Stimulated activated naive CD8-positive, alpha-beta T cell treated with anti-CD3 and anti-CD28 coated beads, Interleukin-15, amount 100 ng/mL, for 72 hours (primary cell): ENCODE data around the gene NOL9.
"Not testable (repeated sequence)": the region's sequence is repeated elsewhere in the genome, so short reads cannot be mapped to it uniquely, and the experiment has no call there.

ENCODE experiments used
- ATAC-seq: fragments of 150-1000 bp; cut with Tn5 transposase; 2 replicates; pipeline ENCODE4 v1.10.0; 2021; ENCODE audit warnings: mild to moderate bottlenecking, moderate library complexity
- DNase-seq, 2 donors: peaks; one replicate each; pipeline ENCODE4 v3.0.0; 2021 to 2022
- H3K27ac Mint-ChIP-seq, 2 donors: one replicate each; pipeline ENCODE4 v1.8.0; 2022; ENCODE audit warnings: mild to moderate bottlenecking in 2 of 2, mixed read lengths in 2 of 2, moderate library complexity in 2 of 2
- H3K27me3 Mint-ChIP-seq: one replicate; pipeline ENCODE4 v1.8.0; 2022; ENCODE audit warnings: mixed read lengths
- H3K4me1 Mint-ChIP-seq: one replicate; pipeline ENCODE4 v1.8.0; 2022; ENCODE audit warnings: mild to moderate bottlenecking, mixed read lengths
- H3K4me3 Mint-ChIP-seq, 2 donors: one replicate each; pipeline ENCODE4 v1.8.0; 2022; ENCODE audit warnings: mild to moderate bottlenecking in 2 of 2, mixed read lengths in 2 of 2, moderate library complexity in 1 of 2
- H3K9me3 Mint-ChIP-seq, 2 donors: one replicate each; pipeline ENCODE4 v1.8.0; 2022; ENCODE audit warnings: mixed read lengths in 2 of 2

Gene NOL9

DNA sequence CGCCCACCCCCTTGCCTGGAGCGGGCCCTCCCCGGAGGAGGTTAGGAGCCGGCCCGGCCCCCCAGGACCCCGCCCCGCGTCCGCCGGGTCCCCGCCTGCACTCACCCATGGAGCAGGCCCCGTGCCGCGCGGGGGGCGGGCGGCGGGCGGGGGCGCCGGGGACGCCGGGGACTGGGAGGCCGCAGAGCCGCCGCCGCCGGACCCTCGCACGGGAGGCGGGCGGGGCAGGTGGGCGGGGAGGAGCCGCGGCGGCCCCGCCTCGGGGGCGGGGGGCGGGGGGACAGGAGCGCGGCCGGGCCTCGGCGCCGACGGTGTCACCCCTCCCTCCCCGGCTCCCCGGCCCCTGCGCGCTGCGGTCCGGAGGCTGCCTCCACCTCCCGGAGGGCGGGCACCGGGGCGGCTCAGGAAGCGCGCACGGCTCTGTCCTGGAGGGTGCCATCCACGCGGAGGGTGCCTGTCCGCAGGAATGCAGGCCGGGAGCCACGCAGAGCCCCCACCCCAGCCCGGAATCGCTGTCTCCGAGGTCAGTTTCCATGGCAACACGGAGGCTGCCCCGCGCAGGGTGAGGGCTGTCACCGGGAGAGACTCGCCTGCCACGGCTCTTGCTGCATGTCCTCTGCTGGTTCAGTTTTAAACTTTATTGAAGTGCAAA is 57.0 kb downstream of the NOL9 start:
- H3K9me3 Mint-ChIP-seq = no peaks in the 10 kb centered on the region
- peaks cover 30% of the 10 kb centered on the region for H3K4me1 Mint-ChIP-seq
- ATAC-seq = peak; percentile 57
- H3K27me3 Mint-ChIP-seq = peaks cover 58% of the 10 kb centered on the region
- peak in 1 of 2 donors; percentile 44 for DNase-seq
- no peak overlapping the region for H3K27ac Mint-ChIP-seq
- peak overlapping the region; percentile 63 to 75 for H3K4me3 Mint-ChIP-seq

DNA sequence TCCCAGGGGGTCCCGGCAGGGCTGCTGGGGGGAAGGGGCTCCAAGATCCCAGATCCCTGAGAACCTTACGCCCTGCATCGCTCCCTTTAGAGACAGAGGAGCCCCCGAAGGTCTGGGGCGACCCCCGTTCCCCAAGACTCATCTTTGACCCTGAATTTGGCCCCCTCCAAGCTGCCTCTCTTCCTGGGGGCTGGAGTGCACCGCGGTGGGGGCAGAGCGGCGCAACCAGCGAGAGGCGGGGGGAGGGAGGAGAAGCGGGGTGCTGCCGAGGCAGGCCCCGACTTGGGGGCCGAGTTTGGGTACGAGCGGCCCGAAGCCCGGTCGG is 57.5 kb downstream of the NOL9 start:
- Mint-ChIP-seq H3K4me1 (peaks cover 34% of the 10 kb centered on the region), H3K4me3 (peak overlapping the region; percentile 43 to 68), H3K27me3 (peaks cover 55% of the 10 kb centered on the region), H3K27ac (no peak overlapping the region), H3K9me3 (no peaks in the 10 kb centered on the region)
- DNase-seq (no peak), ATAC-seq (no peak)

DNA sequence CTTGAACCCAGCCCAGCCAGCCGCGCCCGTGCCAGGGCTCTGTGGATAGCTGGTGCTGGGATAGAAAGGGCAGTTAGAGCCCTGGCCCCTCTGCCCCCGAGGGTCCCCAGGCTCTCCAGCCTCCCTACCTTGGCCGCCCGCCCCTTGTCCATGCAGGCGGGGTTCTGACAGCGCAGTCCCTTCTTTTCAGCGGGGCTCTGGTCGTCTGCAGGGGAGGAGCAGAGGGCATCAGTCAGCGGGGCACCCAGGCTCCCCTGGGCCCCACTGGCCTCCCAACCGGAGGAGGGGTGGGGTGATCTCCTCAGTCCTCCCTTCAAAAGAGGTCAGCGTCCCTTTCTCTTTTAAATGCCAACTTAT is 58.0 kb downstream of the NOL9 start:
- DNase-seq (no peak), ATAC-seq (no peak)
- peak overlapping the region; percentile 43 to 68 for H3K4me3 Mint-ChIP-seq
- H3K9me3 Mint-ChIP-seq = no peaks in the 10 kb centered on the region
- H3K27ac Mint-ChIP-seq = no peak overlapping the region
- H3K4me1 Mint-ChIP-seq = peaks cover 39% of the 10 kb centered on the region
- peaks cover 50% of the 10 kb centered on the region for H3K27me3 Mint-ChIP-seq

DNA sequence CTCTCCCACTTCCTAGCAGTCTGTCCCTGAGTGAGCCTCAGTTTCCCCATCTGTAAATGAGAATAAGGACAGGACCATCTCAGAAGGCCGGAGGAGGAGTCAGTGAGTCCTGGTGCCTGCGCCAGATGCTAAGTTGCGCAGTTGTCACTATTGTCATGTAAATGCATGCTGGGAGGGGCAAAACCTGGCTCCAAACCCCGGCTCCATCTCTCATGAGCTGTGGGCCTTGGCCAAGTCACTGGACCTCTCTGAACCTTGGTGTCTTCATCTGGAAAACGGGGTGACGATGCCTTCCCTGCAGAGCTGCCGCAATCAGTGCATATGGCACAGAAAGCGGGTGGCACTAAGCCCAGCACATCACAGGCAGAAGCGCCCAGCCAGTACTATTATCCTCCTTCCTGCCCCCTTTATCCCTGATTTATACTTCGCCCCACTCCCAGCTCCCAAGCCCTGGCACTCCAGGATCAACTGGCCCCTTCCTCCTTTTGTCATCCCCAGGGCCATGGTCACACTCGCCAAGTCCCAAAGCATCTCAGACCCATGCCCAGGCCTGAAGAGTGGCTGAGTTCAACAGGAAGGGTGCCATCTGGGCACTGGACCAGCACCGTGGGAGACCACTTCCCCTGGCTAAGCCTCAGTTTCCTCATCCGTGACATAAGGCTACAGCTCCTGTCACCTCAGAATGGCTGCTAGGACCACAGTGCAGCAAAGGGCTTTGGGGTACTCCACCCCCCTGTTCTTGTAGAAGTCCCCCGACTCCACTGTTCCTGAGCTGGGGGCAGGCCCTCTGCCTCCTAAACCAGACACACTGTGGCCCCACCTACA is 58.6 kb downstream of the NOL9 start:
- no peak overlapping the region for H3K4me3 Mint-ChIP-seq
- peaks cover 44% of the 10 kb centered on the region for H3K27me3 Mint-ChIP-seq
- H3K27ac Mint-ChIP-seq = no peak overlapping the region
- H3K4me1 Mint-ChIP-seq = peaks cover 44% of the 10 kb centered on the region
- ATAC-seq = no peak
- no peaks in the 10 kb centered on the region for H3K9me3 Mint-ChIP-seq
- no peak for DNase-seq

DNA sequence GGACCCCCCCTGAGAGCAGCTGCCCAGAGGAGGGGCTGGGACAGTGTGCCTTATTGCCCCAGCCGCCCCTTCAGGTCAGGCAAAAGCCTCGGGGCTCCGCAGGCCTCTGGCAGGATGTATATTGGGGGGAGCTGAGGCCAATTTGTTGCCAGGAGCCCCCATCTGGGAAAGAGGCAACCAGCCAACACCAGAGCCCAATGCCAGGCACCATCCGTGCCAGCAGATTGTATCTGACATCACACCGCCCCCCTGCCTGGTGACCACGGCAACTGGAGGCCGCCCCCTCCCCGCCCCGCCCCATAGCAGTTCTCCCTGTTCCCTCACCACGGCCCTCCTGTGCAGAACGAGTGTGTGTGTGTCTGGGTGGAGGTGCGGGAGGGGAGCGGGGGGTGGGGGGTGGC is 59.3 kb downstream of the NOL9 start:
- Mint-ChIP-seq H3K4me3 (no peak overlapping the region), H3K9me3 (no peaks in the 10 kb centered on the region), H3K27me3 (peaks cover 37% of the 10 kb centered on the region), H3K4me1 (peaks cover 47% of the 10 kb centered on the region), H3K27ac (no peak overlapping the region)
- DNase-seq = no peak
- ATAC-seq = no peak

DNA sequence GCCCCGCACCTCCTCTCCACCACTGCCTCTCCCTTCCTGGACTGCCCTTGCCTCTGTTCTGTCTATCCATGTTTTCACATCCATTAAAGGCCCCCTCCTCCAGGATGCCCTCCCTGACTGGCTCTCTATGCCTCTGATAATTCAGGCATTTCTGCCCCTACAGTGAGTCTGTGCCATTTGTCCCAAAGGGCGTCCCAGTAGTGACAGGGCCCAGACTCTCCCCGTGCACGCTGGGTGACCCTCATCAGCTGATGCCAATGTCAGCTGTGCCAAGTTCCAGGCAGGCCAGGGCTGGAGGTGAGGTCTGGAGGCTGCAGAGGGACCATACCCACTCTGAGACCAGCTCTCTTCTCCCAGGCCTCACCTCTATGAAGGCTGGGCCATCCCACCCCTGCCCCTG is 59.7 kb downstream of the NOL9 start:
- Mint-ChIP-seq H3K27me3 (peaks cover 36% of the 10 kb centered on the region), H3K4me3 (no peak overlapping the region), H3K4me1 (peaks cover 51% of the 10 kb centered on the region), H3K9me3 (no peaks in the 10 kb centered on the region), H3K27ac (no peak overlapping the region)
- ATAC-seq = no peak
- no peak for DNase-seq

DNA sequence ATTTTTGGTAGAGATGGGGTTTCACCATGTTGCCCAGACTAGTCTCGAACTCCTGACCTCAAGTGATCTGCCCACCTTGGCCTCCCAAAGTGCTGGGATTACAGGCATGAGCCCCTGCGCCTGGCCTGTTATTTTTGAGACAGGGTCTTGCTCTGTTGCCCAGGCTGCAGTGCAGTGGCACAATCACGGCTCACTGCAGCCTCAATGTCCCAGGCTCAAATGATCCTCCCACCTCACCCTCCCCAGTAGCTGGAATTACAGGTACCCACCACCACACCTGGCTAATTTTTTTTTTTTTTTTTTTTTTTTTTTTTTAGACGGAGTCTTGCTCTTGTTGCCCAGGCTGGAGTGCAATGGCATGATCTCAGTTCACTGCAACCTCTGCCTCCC is 60.5 kb downstream of the NOL9 start:
- not testable (repeated sequence) for H3K9me3 Mint-ChIP-seq, DNase-seq, H3K4me3 Mint-ChIP-seq, H3K27ac Mint-ChIP-seq, ATAC-seq
- Mint-ChIP-seq H3K27me3 (peaks cover 28% of the 10 kb centered on the region), H3K4me1 (peaks cover 51% of the 10 kb centered on the region)

DNA sequence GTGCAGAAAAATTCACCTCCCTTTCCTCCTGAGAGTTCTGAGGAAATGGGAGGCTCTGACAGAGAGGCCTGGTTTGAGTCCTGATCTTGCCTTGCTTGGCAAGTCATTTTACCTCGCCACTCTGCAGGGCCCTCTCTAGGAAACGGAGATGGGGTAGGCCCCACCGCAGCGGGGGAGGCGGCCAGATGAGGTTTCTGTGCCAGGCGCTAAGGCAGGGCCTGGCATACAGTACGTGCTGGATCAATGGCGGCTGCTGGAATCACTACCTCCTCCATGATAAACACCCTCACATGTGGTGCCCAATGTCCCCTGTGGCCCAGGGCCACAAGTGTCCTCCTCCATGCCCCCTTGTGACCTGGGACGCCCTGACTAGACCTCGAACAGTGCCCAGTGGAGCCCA is 62.3 kb downstream of the NOL9 start:
- Mint-ChIP-seq H3K27me3 (peaks cover 30% of the 10 kb centered on the region), H3K9me3 (no peaks in the 10 kb centered on the region), H3K4me1 (peaks cover 44% of the 10 kb centered on the region), H3K4me3 (peak overlapping the region; percentile 88 to 93), H3K27ac (peak overlapping the region in 1 of 2 donors; percentile 90)
- DNase-seq (no peak), ATAC-seq (no peak)

DNA sequence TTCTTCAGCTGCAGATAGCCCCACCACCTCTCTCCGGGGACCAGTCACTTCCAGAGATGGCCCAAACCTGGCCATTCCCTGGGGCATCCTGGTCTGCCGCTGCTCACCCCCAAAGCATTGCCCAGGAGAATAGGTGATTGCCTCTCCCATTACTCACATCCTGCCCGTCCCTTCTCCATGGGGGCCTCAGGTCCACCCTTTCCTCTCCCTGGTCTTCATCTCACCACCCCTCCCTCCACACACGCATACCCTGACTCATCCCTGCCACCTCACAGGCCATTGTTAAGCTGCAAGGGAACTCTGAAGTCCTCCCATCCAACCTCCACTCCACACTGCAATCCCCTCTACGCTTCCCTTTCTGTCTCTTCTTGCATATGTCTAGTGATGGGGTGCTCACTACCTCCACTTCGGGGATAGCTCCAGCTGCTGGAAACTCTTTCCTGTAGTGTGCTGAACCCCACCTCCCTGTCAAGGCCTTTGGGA is 62.8 kb downstream of the NOL9 start, which contains the start of gene PLEKHG5:
Gene PLEKHG5, minus strand, starts transcription at position 188 of the 483 bp plus-strand sequence. CDS start 14,096 bp downstream, outside the sequence.
- no peak for ATAC-seq
- H3K9me3 Mint-ChIP-seq = no peaks in the 10 kb centered on the region
- H3K4me3 Mint-ChIP-seq = peak within 1 kb of the TSS; percentile 88 to 93
- peaks cover 30% of the 10 kb centered on the region for H3K27me3 Mint-ChIP-seq
- H3K27ac Mint-ChIP-seq = peak within 1 kb of the TSS; percentile 90 to 92
- peaks cover 45% of the 10 kb centered on the region for H3K4me1 Mint-ChIP-seq
- DNase-seq = no peak

DNA sequence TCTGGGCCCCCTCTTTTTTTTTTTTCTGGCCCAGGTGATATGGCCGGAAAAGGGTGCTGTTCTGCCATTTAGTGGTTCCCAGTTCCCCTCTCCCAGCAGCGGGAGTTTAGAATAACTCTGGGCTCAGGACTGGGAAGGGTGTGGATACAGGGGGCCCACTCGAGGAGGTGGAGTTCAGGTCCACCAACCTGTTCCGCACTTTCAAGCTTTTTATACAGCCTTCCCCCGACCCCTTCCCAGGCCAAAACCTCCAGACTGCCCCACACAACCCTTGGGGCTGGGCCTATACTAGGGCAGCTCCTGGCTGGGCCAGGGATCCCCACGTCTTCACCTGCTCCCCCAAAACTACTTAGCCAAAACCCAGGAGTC is 63.2 kb downstream of the NOL9 start:
- H3K27ac Mint-ChIP-seq = peak overlapping the region; percentile 90 to 92
- DNase-seq = no peak
- peak overlapping the region; percentile 88 to 93 for H3K4me3 Mint-ChIP-seq
- H3K27me3 Mint-ChIP-seq = peaks cover 30% of the 10 kb centered on the region
- ATAC-seq = no peak
- no peaks in the 10 kb centered on the region for H3K9me3 Mint-ChIP-seq
- peaks cover 45% of the 10 kb centered on the region for H3K4me1 Mint-ChIP-seq

DNA sequence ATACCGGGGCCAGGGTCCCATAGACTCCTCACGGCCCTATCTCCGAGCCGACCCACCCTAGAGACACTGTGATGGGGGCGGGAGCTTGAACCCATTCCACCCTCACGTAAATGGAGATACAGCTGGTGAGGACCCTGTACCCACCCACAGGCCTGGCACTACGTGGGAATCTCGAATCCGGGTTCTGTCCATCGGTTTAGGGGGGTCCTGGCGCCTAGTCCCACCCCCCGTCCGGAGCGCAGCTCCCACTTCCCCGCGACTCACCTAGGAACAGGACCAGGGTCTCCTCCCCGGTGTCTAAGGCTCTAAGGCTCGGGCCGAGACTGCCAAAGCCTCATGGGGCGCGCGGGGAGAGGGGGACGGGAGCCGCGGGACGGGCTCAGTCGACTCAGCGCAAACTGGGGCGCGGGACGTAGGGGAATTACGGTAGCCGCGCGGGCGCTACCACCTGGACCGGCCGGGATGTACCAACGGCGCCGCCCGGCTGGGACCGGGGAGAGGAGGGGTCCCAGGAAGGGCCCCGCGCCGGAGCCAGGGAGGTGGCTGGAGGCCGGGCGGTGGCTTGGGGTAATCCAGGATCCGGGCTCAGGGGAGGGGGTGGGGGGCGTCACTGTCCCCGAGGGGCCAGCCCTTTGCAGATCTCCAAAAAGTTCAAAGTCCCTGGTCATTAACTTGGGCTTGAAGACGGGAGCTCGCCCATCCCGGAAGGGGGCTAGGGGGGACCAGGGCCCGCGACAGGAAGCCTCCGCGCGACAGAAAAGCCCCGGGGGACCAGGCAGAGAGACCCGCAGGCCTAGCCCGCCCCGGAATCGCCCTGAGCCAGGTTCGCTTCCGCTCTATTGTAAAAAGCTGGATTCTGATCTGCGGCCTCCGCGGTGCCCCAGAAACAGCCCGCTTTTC is 63.9 kb downstream of the NOL9 start:
- H3K27ac Mint-ChIP-seq = peak overlapping the region; percentile 69 to 90
- H3K9me3 Mint-ChIP-seq = no peaks in the 10 kb centered on the region
- ATAC-seq (peak; percentile 76), DNase-seq (peak; percentile 69 to 83)
- H3K4me3 Mint-ChIP-seq = peak overlapping the region; percentile 88 to 93
- H3K4me1 Mint-ChIP-seq = peaks cover 44% of the 10 kb centered on the region
- H3K27me3 Mint-ChIP-seq = peaks cover 31% of the 10 kb centered on the region

DNA sequence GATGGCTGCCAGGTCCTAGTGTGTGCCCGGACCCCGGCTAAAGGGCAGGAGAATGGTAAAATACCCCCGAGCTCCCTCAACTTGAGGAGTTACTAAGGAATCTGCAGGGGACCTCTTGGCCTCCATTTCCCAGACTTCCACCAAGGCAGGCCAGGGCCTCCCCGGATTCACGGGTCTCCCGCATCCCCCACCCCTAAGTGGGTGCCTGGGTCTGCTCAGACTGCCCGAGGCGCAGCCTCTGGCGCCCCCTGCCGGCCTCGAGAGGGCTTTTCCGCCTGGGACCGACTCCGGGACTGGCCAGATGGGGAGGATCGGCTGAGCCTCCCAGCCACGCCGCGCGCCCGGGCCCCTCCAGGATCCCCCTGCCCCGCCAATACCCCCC is 64.5 kb downstream of the NOL9 start:
- peak overlapping the region; percentile 88 to 93 for H3K4me3 Mint-ChIP-seq
- peaks cover 44% of the 10 kb centered on the region for H3K4me1 Mint-ChIP-seq
- H3K27me3 Mint-ChIP-seq = peaks cover 34% of the 10 kb centered on the region
- peak overlapping the region in 1 of 2 donors; percentile 90 for H3K27ac Mint-ChIP-seq
- ATAC-seq (peak; percentile 72), DNase-seq (peak; percentile 82 to 86)
- no peaks in the 10 kb centered on the region for H3K9me3 Mint-ChIP-seq

DNA sequence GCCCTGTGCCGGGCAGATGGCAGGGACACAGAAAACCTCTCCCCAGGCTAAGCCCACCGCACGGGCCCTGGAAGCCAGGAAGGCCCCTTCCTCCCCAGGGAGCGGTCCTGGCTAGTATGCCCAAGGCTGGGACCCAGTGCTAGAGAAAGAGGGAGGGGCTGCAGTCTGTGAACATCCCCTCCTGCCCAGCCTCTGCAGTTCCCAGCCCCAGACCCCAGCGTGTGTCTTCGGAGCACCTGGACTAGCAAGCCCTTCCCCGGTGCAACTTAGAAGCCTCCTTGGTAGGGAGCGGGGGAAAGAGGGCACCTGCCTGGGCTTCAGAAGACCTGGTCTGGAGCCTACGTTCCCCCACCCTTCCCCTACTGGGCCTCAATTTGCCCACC is 64.9 kb downstream of the NOL9 start:
- peaks cover 38% of the 10 kb centered on the region for H3K27me3 Mint-ChIP-seq
- DNase-seq (no peak), ATAC-seq (no peak)
- H3K9me3 Mint-ChIP-seq = no peaks in the 10 kb centered on the region
- H3K4me3 Mint-ChIP-seq = peak overlapping the region in 1 of 2 donors; percentile 93
- H3K4me1 Mint-ChIP-seq = peaks cover 44% of the 10 kb centered on the region
- H3K27ac Mint-ChIP-seq = no peak overlapping the region

DNA sequence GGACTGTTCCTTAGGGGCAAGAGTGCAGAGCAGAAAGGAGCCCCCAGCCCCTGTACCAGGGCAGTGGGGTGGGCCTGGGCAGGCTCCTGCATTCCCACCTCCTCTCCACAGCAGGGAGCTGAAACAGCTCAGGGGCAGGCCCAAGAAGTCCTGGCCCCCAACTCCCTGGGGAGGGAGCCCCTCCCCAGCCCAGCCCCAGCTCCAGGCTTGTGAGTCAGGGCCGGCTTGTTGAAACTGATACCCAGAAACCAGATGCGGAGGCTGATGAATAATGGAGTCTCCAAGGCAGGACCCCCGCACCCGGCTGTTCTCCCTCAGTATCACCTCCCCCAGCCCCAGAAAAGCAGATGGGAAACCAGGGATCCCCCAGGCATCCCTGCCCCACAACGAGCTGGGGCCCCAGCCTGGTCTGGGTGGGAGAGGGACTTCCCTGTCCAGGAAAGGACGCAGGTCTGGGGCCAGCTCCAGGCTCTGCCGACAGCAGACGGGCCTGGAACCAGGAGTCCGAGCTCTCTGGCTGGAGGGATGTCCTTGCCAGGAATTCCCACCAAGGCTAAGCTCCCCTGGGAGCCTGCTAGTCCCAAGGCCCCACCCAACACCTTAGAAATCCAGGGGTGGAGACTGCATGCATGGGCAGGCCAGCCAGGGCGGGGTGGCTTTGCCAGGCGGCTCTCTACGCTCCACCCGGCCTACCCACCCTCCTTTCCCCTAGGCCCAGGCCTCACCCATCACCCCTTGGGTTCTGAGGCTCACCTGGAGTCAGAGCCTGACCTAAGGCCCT is 65.5 kb downstream of the NOL9 start:
- ATAC-seq = no peak
- no peak overlapping the region for H3K4me3 Mint-ChIP-seq

More for the DNA sequence above, 65.5 kb downstream of the NOL9 start:
- H3K27ac Mint-ChIP-seq = no peak overlapping the region
- H3K9me3 Mint-ChIP-seq = no peaks in the 10 kb centered on the region
- peaks cover 44% of the 10 kb centered on the region for H3K27me3 Mint-ChIP-seq
- H3K4me1 Mint-ChIP-seq = peaks cover 44% of the 10 kb centered on the region
- no peak for DNase-seq
